ENCODE data around the gene LIFR. TPM values are rescaled to one million over a fixed set of nuclear protein-coding genes. Genes with fewer than 3 reads are reported as not detected.
A peak's percentile ranks its signal among the peaks of the same experiment; 100 is the strongest.

The LIFR gene
- polyA plus RNA-seq, 2 of the 4 experiments (the other 2 are of a cell fraction) = 3.8 to 7.9 TPM

DNA sequence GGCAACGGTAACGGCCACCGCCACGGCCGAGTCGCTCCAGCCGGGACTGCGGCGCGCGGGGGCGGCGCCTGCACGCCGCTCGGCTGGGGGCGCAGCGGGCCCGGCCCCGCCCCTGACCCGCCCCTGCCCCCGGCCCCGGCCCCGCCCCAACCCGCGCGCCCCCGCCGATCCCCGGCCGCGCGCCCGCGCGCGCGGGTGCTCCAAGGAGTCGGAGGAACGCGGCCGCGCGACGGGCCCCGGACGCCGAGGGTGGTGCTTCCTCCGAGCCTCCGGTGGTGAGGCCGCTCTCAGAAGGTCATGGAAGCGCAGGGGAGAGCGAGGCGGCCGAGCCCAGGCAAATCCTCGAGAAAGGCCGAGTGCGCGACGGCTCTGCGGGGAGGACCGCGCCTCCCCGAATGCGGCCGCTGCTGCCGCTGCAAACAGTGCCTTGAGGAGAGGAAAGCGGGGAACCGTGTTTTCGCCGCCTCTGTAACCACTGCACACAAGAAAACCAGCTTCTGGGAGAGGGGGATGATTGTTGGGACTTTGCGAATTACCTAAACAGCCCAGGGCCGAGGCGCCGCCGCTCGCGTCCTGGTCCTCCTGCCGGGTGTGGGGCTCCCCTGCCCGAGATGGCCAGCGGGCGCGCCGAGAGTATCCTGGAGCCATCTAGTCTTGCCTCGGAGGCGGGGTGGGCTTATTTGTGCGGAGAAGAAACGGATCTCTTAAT is at the start of gene LIFR (continued):
- no peak for TF ChIP-seq MAZ (IDR thresholded peaks at IDR 0.05; ENCODE audit: borderline replicate concordance, low read depth, low read length)
- TF ChIP-seq RNF2 (IDR thresholded peaks at IDR 0.05; ENCODE audit: borderline replicate concordance, low read depth) = no peak
- TF ChIP-seq JUN (IDR thresholded peaks at IDR 0.05) = peak in 1 of 2 experiments; percentile 69; a peak in 1 of 5 replicates
- 0 out of 2 replicates have a peak, but pooled peaks have one; percentile 45 for TF ChIP-seq HDAC2 (IDR thresholded peaks at IDR 0.05)
- TF ChIP-seq ZC3H11A (IDR thresholded peaks at IDR 0.05) = no peak
- no peak for TF ChIP-seq ZSCAN20 (CRISPR knock-in tag; IDR thresholded peaks at IDR 0.05)
- TF ChIP-seq, protein P1, sequence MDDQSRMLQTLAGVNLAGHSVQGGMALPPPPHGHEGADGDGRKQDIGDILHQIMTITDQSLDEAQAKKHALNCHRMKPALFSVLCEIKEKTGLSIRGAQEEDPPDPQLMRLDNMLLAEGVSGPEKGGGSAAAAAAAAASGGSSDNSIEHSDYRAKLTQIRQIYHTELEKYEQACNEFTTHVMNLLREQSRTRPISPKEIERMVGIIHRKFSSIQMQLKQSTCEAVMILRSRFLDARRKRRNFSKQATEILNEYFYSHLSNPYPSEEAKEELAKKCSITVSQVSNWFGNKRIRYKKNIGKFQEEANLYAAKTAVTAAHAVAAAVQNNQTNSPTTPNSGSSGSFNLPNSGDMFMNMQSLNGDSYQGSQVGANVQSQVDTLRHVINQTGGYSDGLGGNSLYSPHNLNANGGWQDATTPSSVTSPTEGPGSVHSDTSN (IDR thresholded peaks at IDR 0.05) = no peak
- TF ChIP-seq FOSL2 (IDR thresholded peaks at IDR 0.05) = no peak
- TF ChIP-seq FOSL2 (CRISPR knock-in tag; IDR thresholded peaks at IDR 0.05) = no peak
- TF ChIP-seq HOXB13 (CRISPR knock-in tag; IDR thresholded peaks at IDR 0.05; ENCODE audit: low read depth) = no peak

GRCh38 chr5:38605610-38606009 is 49.2 kb upstream of the LIFR start:
- Histone ChIP-seq H3K27ac (no peak overlapping the region), H3K9me3 (no peaks in the 10 kb centered on the region), H3K4me3 (no peak overlapping the region), H3K4me2 (no peak overlapping the region), H3K4me1 (peaks cover 35% of the 10 kb centered on the region)
- 84% methylated on average over 7 of the region's 7 CpGs for WGBS (ENCODE audit: missing lambda C conversion rate)
- FAIRE-seq (no peak), ATAC-seq (no peak), DNase-seq (ENCODE audit: low read depth in 1 of 2, low spot score in 1 of 2) (no peak)
- ChIA-PET CTCF (interaction anchor here (1.7 kb wide), 1 partner anchor 204 kb away, joined by 6 read pairs; no protein-coding TSS in a partner anchor), POLR2A (no interaction called here)
- TF ChIP-seq HOXB13 (CRISPR knock-in tag; IDR thresholded peaks at IDR 0.05; ENCODE audit: low read depth) = no peak
- TF ChIP-seq, protein P2, sequence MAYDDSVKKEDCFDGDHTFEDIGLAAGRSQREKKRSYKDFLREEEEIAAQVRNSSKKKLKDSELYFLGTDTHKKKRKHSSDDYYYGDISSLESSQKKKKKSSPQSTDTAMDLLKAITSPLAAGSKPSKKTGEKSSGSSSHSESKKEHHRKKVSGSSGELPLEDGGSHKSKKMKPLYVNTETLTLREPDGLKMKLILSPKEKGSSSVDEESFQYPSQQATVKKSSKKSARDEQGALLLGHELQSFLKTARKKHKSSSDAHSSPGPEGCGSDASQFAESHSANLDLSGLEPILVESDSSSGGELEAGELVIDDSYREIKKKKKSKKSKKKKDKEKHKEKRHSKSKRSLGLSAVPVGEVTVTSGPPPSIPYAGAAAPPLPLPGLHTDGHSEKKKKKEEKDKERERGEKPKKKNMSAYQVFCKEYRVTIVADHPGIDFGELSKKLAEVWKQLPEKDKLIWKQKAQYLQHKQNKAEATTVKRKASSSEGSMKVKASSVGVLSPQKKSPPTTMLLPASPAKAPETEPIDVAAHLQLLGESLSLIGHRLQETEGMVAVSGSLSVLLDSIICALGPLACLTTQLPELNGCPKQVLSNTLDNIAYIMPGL (CRISPR knock-in tag; IDR thresholded peaks at IDR 0.05; ENCODE audit: borderline replicate concordance) = no peak
- no peak for TF ChIP-seq EP300 (IDR thresholded peaks at IDR 0.05)
- no peak for TF ChIP-seq RCOR1 (IDR thresholded peaks at IDR 0.05; ENCODE audit: low read depth, low read length)
- no peak for TF ChIP-seq BCL3 (IDR thresholded peaks at IDR 0.05)
- TF ChIP-seq SMC3 (IDR thresholded peaks at IDR 0.05) = no peak
- TF ChIP-seq ATOH8 (CRISPR knock-in tag; IDR thresholded peaks at IDR 0.05; ENCODE audit: low read depth) = no peak
- no peak for TF ChIP-seq ZFP36 (IDR thresholded peaks at IDR 0.05; ENCODE audit: borderline replicate concordance, partially characterized antibody)

GRCh38 chr5:38603691-38604090 is 47.2 kb upstream of the LIFR start:
- Histone ChIP-seq H3K4me1 (peaks cover 54% of the 10 kb centered on the region), H3K27ac (no peak overlapping the region), H3K4me2 (no peak overlapping the region), H3K4me3 (no peak overlapping the region), H3K9me3 (no peaks in the 10 kb centered on the region)
- DNase-seq (ENCODE audit: low read depth in 1 of 2, low spot score in 1 of 2) (no peak), FAIRE-seq (no peak), ATAC-seq (no peak)
- WGBS (ENCODE audit: missing lambda C conversion rate) = 71% methylated on average over 3 of the region's 3 CpGs
- TF ChIP-seq BHLHE40 (IDR thresholded peaks at IDR 0.05; ENCODE audit: low read depth, low read length) = no peak
- no peak for TF ChIP-seq TP53 (CRISPR knock-in tag; IDR thresholded peaks at IDR 0.05)
- TF ChIP-seq CBX2 (IDR thresholded peaks at IDR 0.05; ENCODE audit: borderline replicate concordance, low read depth) = no peak
- TF ChIP-seq NR3C1 (IDR thresholded peaks at IDR 0.05) = no peak
- TF ChIP-seq, protein P3, sequence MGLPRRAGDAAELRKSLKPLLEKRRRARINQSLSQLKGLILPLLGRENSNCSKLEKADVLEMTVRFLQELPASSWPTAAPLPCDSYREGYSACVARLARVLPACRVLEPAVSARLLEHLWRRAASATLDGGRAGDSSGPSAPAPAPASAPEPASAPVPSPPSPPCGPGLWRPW (IDR thresholded peaks at IDR 0.05) = no peak
- TF ChIP-seq SMC3 (IDR thresholded peaks at IDR 0.05) = no peak
- no peak for TF ChIP-seq FOSB (CRISPR knock-in tag; IDR thresholded peaks at IDR 0.05)
- POLR2A ChIA-PET = no interaction called here
- CTCF ChIA-PET = interaction anchor here (1.7 kb wide), 1 partner anchor 206 kb away, joined by 6 read pairs; no protein-coding TSS in a partner anchor

Measured in A549 (cell line).